Liver (tissue), 9 donors: ENCODE measurements around the gene IGSF8. TPM values are rescaled to one million over a fixed set of nuclear protein-coding genes. Genes with fewer than 3 reads are reported as not detected.

ENCODE experiments used
- DNase-seq: peaks from one replicate; pipeline ENCODE4 v3.0.0-alpha.2; 2017; ENCODE audit warnings: low spot score
- H3K27ac ChIP-seq, 2 donors: one replicate each; pipeline ENCODE4 v1.7.0; 2013; ENCODE audit warnings: inconsistent platforms in 2 of 2, low read length in 2 of 2, control low read depth in 1 of 2, low read depth in 1 of 2, mild to moderate bottlenecking in 1 of 2
- H3K27me3 ChIP-seq, 4 donors: one replicate each; pipeline versions ENCODE4 v1.6.1 to v1.7.0; 2013; ENCODE audit warnings: low read length in 3 of 4, inconsistent platforms in 1 of 4, mild to moderate bottlenecking in 1 of 4, moderate library complexity in 1 of 4; ENCODE audit not compliant: control insufficient read depth in 4 of 4, insufficient read depth in 4 of 4
- H3K36me3 ChIP-seq, 4 donors: one replicate each; pipeline versions ENCODE4 v1.6.1 to v1.7.0; 2013; ENCODE audit warnings: low read length in 3 of 4, mild to moderate bottlenecking in 3 of 4, low read depth in 1 of 4, moderate library complexity in 1 of 4; ENCODE audit not compliant: control insufficient read depth in 4 of 4, insufficient read depth in 3 of 4
- H3K4me1 ChIP-seq, 4 donors: one replicate each; pipeline versions ENCODE4 v1.6.1 to v1.7.0; 2013; ENCODE audit warnings: low read length in 3 of 4, mild to moderate bottlenecking in 3 of 4, moderate library complexity in 1 of 4; ENCODE audit not compliant: control insufficient read depth in 4 of 4, insufficient read depth in 4 of 4
- H3K4me3 ChIP-seq, 3 donors: one replicate each; pipeline versions ENCODE4 v1.6.1 to v1.7.0; 2013; ENCODE audit warnings: low read length in 3 of 3, control low read depth in 1 of 3, low read depth in 1 of 3, mild to moderate bottlenecking in 1 of 3
- H3K9ac ChIP-seq, 2 donors: one replicate each; pipeline ENCODE4 v1.7.0; 2013; ENCODE audit warnings: low read length in 2 of 2, mild to moderate bottlenecking in 2 of 2, moderate library complexity in 2 of 2, control low read depth in 1 of 2, low read depth in 1 of 2
- H3K9me3 ChIP-seq, 4 donors: one replicate each; pipeline versions ENCODE4 v1.6.1 to v1.7.0; 2013; ENCODE audit warnings: low read length in 3 of 4; ENCODE audit not compliant: control insufficient read depth in 4 of 4
- ATF3 ChIP-seq: IDR thresholded peaks from 2 replicates; pipeline ENCODE4 v1.6.1; 2016; ENCODE audit warnings: antibody characterized with exemption
- CTCF ChIP-seq: fragments of 150-350 bp; IDR thresholded peaks from 2 replicates; pipeline ENCODE4 v1.5.1; 2017; ENCODE audit warnings: improper control_type of control experiment, low read depth, low read length; ENCODE audit not compliant: missing input control
- EGR1 ChIP-seq, 2 donors: IDR thresholded peaks; 2 replicates each; pipeline ENCODE4 v1.6.1; 2016 to 2018; ENCODE audit warnings: antibody characterized with exemption in 2 of 2, low read depth in 2 of 2
- FOXA1 ChIP-seq: IDR thresholded peaks from 2 replicates; pipeline ENCODE4 v1.6.1; 2016; ENCODE audit warnings: antibody characterized with exemption
- FOXA2 ChIP-seq: IDR thresholded peaks from 2 replicates; pipeline ENCODE4 v1.6.1; 2016; ENCODE audit warnings: antibody characterized with exemption
- GABPA ChIP-seq, 2 donors: IDR thresholded peaks in 1 of 2; conservative IDR thresholded peaks in 1 of 2; 2 replicates each; pipeline ENCODE4 v1.6.1; 2016; ENCODE audit warnings: antibody characterized with exemption in 2 of 2, mild to moderate bottlenecking in 1 of 2, moderate library complexity in 1 of 2
- HNF4A ChIP-seq, 2 donors: conservative IDR thresholded peaks; 2 replicates each; pipeline ENCODE4 v1.6.1; 2016; ENCODE audit warnings: antibody characterized with exemption in 2 of 2, mild to moderate bottlenecking in 2 of 2
- JUND ChIP-seq, 2 donors: IDR thresholded peaks; 2 replicates each; pipeline ENCODE4 v1.6.1; 2016; ENCODE audit warnings: antibody characterized with exemption in 2 of 2
- MAX ChIP-seq: IDR thresholded peaks from 2 replicates; pipeline ENCODE4 v1.6.1; 2016; ENCODE audit warnings: antibody characterized with exemption
- NR2F2 ChIP-seq: IDR thresholded peaks from 2 replicates; pipeline ENCODE4 v1.6.1; 2016; ENCODE audit warnings: antibody characterized with exemption
- RAD21 ChIP-seq, 2 donors: IDR thresholded peaks; 2 replicates each; pipeline ENCODE4 v1.6.1; 2016; ENCODE audit warnings: antibody characterized with exemption in 2 of 2, mild to moderate bottlenecking in 2 of 2
- REST ChIP-seq: IDR thresholded peaks from 2 replicates; pipeline ENCODE4 v1.6.1; 2016; ENCODE audit warnings: antibody characterized with exemption, mild to moderate bottlenecking
- SP1 ChIP-seq: IDR thresholded peaks from 2 replicates; pipeline ENCODE4 v1.6.1; 2018; ENCODE audit warnings: antibody characterized with exemption, mild to moderate bottlenecking
- TAF1 ChIP-seq: conservative IDR thresholded peaks from 2 replicates; pipeline ENCODE4 v1.6.1; 2016; ENCODE audit warnings: antibody characterized with exemption, mild to moderate bottlenecking
- YY1 ChIP-seq: IDR thresholded peaks from 2 replicates; pipeline ENCODE4 v1.6.1; 2016; ENCODE audit warnings: antibody characterized with exemption, mild to moderate bottlenecking
- WGBS: extraction: QIAGEN DNeasy Blood & Tissue Kit; methylation state at CpG from one replicate; pipeline ENCODE4 v1.1.7; 2013; 5-methylcytosine and 5-hydroxymethylcytosine counted together
- polyA plus RNA-seq, 2 donors: library from polyadenylated mRNA; stranded (reverse) in 1 of 2; unstranded in 1 of 2; fragments of 200-250 nt in 1 of 2; fragments of >200 nt in 1 of 2; fragmentation: Nextera tagmentation in 1 of 2; extraction: Ambion mirVana in 1 of 2; gene quantifications; one replicate each; pipeline versions ENCODE4 v1.2.1 to v1.2.3, GENCODE V29; 2013 to 2015
- total RNA-seq, 2 donors: library from RNA; depleted of rRNA; stranded (reverse); fragments of >200 nt; gene quantifications; one replicate each; pipeline ENCODE4 v1.2.3, GENCODE V29; 2014
- donor health status: healthy.
- donor health status: healthy.
- donor health status: healthy.
- donor health status: healthy.
- donor health status: healthy.

The IGSF8 gene
- total and polyA plus RNA-seq, 4 donors, result 9.8 to 24.3 (median 20.3) TPM

GRCh38 chr1:160069460-160070231, 28.8 kb downstream of the IGSF8 start, which contains the start of gene KCNJ10:
TSS of gene KCNJ10 (minus strand) at chr1:160070160. CDS start at chr1:160042532, 27,628 bp downstream.
- TF ChIP-seq FOXA1 (no peak), CTCF (no peak), JUND (IDR thresholded peaks at IDR 0.05) (no peak), SP1 (no peak), GABPA (IDR thresholded peaks at IDR 0.05 in 1 of 2, conservative IDR thresholded peaks at IDR 0.05 in 1 of 2) (no peak), FOXA2 (no peak), TAF1 (no peak), EGR1 (IDR thresholded peaks at IDR 0.05; ENCODE audit: low read depth in 2 of 2) (no peak), YY1 (no peak), ATF3 (no peak), HNF4A (conservative IDR thresholded peaks at IDR 0.05) (no peak), MAX (no peak)
- no peak within 1 kb of the TSS for H3K9ac ChIP-seq
- H3K27me3 ChIP-seq, result no peaks in the 10 kb centered on the region
- H3K4me3 ChIP-seq, result peak within 1 kb of the TSS in 2 of 3 donors; percentile 36 to 41
- WGBS, result 15% methylated on average over 32 of the region's 32 CpGs
- peaks cover 0 to 6% (median 3%) of the 10 kb centered on the region in 4 donors for H3K4me1 ChIP-seq
- no peaks in the 10 kb centered on the region for H3K9me3 ChIP-seq
- DNase-seq, result no peak
- no peaks in the 10 kb centered on the region for H3K36me3 ChIP-seq
- H3K27ac ChIP-seq, result no peak within 1 kb of the TSS

GRCh38 chr1:160068225-160068624, 30.2 kb downstream of the IGSF8 start:
- TF ChIP-seq FOXA2, result no peak
- TF ChIP-seq RAD21 (IDR thresholded peaks at IDR 0.05), result no peak
- no peak for TF ChIP-seq YY1
- TF ChIP-seq NR2F2, result no peak
- TF ChIP-seq CTCF, result no peak
- TF ChIP-seq EGR1 (IDR thresholded peaks at IDR 0.05; ENCODE audit: low read depth in 2 of 2), result no peak
- no peak for TF ChIP-seq GABPA (IDR thresholded peaks at IDR 0.05 in 1 of 2, conservative IDR thresholded peaks at IDR 0.05 in 1 of 2)
- no peak for TF ChIP-seq HNF4A (conservative IDR thresholded peaks at IDR 0.05)
- no peak for TF ChIP-seq REST
- TF ChIP-seq TAF1, result no peak
- TF ChIP-seq SP1, result no peak
- no peak for TF ChIP-seq JUND (IDR thresholded peaks at IDR 0.05)
- TF ChIP-seq FOXA1, result no peak
- DNase-seq, result no peak
- Histone ChIP-seq H3K9me3 (no peaks in the 10 kb centered on the region), H3K27me3 (no peaks in the 10 kb centered on the region), H3K36me3 (no peaks in the 10 kb centered on the region), H3K4me3 (no peak overlapping the region), H3K9ac (no peak overlapping the region), H3K4me1 (peaks cover 0 to 6% (median 3%) of the 10 kb centered on the region in 4 donors), H3K27ac (no peak overlapping the region)
- whole genome bisulfite sequencing, result 71% methylated on average over 5 of the region's 5 CpGs
